HG03175 (cell line): ENCODE measurements around the gene CENPF.
"Not testable (repeated sequence)": the region's sequence is repeated elsewhere in the genome, so short reads cannot be mapped to it uniquely, and the experiment has no call there.

Experiments
- ATAC-seq: cut with Tn5 transposase; IDR thresholded peaks from one replicate; pipeline ENCODE4 v1.9.1; 2021; ENCODE audit warnings: mild to moderate bottlenecking, moderate library complexity; ENCODE audit not compliant: unreplicated experiment

The CENPF gene, protein sequence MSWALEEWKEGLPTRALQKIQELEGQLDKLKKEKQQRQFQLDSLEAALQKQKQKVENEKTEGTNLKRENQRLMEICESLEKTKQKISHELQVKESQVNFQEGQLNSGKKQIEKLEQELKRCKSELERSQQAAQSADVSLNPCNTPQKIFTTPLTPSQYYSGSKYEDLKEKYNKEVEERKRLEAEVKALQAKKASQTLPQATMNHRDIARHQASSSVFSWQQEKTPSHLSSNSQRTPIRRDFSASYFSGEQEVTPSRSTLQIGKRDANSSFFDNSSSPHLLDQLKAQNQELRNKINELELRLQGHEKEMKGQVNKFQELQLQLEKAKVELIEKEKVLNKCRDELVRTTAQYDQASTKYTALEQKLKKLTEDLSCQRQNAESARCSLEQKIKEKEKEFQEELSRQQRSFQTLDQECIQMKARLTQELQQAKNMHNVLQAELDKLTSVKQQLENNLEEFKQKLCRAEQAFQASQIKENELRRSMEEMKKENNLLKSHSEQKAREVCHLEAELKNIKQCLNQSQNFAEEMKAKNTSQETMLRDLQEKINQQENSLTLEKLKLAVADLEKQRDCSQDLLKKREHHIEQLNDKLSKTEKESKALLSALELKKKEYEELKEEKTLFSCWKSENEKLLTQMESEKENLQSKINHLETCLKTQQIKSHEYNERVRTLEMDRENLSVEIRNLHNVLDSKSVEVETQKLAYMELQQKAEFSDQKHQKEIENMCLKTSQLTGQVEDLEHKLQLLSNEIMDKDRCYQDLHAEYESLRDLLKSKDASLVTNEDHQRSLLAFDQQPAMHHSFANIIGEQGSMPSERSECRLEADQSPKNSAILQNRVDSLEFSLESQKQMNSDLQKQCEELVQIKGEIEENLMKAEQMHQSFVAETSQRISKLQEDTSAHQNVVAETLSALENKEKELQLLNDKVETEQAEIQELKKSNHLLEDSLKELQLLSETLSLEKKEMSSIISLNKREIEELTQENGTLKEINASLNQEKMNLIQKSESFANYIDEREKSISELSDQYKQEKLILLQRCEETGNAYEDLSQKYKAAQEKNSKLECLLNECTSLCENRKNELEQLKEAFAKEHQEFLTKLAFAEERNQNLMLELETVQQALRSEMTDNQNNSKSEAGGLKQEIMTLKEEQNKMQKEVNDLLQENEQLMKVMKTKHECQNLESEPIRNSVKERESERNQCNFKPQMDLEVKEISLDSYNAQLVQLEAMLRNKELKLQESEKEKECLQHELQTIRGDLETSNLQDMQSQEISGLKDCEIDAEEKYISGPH (N-terminal part only)

DNA sequence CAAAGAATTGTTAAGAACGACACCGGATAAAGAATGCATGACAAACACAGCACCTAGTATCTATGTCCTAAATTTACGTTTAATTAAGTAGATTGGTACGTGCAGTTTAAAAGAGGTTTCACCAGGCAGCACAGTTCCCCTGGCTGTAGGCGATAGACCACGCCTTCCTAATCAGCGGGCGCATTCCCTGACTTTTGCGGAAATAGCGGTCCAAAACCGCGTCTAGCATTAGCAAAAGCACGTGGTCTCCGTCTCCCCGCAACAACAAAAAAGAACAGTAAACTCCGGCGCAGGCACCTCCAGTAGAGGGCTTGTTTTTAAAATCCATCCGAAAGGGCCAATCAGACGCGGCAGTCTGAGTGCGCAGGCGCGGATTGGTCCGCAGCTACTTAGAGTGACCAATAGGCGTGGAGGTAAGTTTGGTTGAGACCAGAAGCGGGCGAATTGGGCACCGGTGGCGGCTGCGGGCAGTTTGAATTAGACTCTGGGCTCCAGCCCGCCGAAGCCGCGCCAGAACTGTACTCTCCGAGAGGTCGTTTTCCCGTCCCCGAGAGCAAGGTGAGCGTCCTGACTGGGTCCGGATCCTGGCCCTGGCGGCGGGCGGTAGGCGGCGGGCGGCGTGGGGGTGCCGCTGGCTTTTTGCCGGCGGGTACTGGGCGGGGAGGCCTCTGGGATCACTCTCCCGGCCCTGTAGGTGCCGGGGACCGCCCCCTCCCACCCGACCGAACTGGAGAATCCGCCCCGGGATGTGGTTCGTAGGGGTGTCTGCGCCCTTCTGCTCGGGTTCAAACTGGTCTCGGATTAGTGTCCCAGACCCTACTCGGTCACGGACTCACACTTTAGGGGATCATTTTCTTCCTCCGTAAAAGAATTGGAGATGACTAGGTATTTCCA, at the start of gene CENPF:
TSS of gene CENPF (plus strand) at position 432 of the 894 bp plus-strand sequence. CDS start 10,560 bp downstream, outside the sequence.
- ATAC-seq = peak; percentile 100

DNA sequence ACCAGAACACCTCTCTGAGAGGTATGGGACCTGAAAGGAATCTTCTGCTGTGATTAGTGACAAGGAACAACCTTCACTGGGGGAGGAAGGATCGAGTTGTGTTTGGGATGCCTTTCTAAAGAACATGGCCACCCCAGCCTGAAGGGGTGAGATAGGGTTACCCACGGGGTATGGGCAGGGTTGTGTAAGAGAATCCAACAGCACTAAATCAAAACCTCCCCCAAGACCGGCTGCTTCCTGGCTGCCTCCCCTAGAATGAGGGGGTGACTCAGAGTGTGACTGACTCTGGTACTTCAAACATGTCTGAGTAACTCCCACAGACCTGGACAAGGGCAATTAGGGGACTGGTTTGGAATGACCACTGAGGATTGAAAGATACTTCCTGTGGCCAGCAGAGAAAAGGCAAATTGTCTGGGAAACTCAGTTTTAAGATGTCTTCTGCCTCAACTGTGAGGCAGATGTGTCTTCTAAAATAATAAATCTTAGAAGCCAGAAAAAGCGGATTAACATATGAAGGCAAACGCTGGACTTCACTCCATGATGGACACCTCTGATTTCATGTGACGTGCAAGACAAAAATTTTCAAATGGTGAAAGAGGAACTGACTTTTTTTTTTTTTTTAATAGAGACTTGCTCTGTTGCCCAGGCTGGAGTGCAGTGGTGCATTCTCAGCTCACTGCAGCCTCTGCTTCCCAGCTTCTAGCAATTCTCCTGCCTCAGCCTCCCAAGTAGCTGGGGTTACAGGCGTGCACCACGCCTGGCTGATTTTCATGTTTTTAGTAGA, 44.9 kb upstream of the CENPF start:
- peak; percentile 61 for ATAC-seq

DNA sequence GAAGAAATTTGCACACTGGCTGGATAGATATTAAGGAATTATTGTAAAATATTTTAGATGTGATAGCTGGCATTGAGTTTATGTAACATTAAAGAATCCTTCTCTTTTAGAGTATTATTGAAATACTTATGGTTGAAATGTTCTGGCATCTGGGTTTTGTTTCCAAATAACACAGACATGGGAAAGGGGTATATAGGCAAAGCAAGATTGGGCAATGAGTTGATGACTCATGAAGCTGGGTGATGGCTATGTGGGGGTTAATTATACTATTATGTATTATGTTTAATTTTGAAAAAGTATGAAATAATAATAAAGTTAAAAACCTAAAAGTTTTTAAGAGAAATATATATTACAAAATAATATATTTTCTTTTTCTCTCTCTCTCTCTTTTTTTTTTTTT, 39.1 kb upstream of the CENPF start:
- no peak for ATAC-seq

DNA sequence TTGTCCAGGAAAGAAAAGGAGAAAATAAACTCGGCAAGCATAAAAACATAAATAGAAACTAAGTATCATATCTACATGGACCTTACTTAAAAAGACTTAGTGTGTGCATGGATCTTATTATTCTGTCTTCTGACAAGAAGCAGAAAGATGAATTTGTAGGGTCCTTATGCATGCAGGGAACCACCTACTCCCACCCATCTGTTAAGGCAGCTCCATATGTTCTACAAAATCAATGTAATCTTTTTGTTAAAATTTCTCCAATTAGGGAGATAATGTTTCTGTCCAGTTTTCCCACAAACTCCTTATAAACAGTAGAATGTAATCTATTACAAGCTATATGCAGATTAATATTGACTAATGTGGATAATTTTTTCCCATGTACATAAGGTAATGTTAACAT, 37.7 kb upstream of the CENPF start:
- ATAC-seq = no peak

DNA sequence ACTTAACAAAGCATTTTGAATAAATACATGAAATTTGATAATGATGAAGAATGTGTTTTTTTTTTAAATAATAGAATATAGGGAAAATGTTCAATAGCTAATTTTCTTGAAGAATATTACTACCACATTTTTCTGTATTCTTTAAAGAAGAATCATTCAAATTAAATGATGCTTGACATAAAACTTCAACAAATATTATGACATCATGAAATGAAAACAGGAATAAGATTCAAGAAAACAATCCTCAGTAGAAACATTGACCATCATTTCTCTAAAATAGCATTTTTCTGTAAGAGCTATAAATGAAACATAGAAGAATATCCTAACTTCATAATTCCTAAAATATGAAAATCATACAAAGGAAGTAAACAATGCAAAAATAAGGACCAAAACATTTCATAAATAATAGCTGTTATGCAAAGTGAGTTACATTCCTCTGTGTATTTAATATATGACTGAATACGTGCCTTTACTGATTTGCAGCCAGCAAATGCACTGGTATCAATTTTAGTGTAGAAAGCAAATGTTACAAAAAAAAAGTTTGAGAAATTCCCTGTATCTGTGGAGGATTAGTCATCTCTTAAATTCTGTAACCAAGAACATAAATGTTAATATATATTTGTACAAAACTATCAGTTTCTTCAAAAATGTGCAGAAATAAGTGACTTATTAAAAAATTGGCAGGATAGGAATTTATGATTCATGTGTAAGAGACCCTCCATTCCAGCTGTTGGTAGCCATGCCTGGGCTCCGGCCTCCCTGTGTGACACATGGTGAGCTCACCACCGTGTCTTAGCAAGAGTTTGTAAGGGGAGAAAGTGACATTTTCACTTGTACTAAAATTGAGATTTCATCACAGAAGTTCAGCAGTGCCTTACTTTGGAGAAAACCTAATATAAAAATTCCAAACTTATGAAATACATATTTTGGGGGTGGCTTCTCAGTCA, 36.6 kb upstream of the CENPF start:
- ATAC-seq = no peak

DNA sequence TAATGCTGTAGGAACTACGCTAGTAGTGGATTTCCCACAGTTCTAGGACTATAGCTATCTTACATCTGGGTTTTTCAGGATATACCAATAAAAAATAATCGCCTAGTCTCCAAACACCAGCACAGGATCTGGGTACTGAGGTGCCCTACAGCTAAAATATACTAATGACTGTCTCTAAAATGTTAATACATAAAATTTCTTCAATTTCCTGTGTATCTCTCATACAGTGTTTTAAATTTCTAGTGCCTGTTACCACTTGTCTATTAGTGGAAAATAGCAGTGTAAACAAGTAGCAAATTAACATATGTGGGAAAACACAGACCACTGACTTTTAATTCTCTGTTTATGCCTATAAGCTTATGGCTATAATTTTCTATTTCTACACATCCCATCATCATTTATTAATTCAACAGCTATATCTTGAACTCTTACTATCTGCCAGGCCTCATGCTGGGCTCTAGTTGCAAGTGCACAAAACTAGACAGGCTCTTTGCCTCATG, 35.5 kb upstream of the CENPF start:
- ATAC-seq = no peak

DNA sequence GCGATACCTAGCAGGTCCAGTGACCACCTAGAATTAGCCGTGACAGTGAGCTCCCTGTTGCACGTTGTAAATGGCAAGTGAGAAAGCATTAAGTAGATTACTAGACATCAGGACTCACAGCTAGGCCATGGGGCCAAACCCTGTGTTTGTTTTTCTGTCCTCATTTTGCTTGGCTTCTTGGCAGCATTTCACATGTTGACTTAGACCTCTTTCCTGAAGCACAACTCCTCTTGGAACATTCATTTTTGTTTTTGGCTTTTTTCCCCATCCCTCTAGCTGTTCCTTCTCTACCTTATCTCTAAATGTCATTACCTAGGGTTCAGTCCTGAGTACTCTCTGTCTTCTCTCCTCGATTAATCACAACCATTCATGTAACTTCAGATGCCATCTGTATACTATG, 34.7 kb upstream of the CENPF start:
- no peak for ATAC-seq

DNA sequence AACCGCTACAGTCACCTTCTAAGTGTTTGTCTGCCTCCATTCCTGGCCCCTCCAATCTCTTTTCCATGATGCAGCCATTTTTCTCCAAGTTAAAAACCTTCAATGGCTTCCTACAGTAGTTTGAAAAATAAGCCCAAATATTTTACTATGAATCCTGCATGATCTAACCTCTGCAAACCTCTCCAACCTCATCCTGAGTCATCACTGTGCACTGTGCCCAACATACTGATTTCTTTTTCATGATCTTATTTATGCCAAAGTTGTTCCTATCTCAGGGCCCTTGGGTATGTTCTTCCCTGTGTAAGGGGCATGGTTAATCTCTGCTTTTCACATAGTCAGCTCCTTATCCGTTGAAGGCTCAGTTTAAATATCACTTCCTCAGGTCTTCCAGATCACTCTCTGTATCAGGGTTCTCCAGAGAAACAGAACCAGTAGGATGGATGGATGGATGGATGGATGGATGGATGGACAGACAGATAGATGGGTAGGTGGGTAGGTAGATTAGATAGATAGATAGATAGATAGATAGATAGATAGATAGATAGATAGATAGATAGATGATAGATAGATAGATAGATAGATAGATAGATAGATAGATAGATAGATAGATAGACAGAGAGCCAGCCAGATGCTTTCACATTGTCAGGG, 33.5 kb upstream of the CENPF start:
- ATAC-seq = no peak

DNA sequence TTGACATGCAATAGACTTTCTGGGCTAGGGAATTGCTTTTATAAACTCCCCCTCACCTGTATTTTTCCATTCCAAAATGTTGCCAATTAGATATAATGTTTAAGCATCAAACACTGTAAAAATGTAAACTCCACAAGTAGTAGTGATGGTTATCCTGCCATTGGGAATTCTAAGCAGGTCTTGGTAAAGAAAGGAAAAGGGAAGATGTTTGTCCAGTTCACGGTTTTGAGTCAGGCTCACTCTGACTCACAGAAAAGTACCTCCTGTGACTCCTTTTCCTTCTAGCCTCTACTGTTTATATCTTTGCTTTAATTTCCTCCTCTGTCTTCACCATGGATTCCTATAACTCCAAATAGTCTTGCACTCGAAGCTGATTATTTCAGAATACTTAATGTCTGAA, 32.6 kb upstream of the CENPF start:
- no peak for ATAC-seq

DNA sequence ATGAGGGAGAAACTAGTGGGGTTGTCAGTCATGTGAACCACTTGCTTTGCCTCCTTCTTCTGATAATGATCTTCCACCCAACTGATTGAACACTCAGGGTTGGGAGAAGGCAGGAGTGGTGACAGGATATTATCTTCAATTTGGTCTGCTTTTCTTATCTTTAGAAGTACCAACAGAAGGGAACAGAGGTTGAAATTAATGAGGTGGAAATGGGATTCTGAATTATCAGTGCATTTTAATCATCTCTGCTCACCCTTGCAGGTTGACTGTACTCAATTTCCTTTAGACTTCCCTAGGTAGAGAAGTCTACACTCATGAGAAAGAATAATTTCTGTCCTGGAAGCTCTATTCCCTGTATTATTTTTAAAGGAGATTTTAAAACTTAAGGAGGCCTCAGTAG, 31.7 kb upstream of the CENPF start:
- no peak for ATAC-seq

DNA sequence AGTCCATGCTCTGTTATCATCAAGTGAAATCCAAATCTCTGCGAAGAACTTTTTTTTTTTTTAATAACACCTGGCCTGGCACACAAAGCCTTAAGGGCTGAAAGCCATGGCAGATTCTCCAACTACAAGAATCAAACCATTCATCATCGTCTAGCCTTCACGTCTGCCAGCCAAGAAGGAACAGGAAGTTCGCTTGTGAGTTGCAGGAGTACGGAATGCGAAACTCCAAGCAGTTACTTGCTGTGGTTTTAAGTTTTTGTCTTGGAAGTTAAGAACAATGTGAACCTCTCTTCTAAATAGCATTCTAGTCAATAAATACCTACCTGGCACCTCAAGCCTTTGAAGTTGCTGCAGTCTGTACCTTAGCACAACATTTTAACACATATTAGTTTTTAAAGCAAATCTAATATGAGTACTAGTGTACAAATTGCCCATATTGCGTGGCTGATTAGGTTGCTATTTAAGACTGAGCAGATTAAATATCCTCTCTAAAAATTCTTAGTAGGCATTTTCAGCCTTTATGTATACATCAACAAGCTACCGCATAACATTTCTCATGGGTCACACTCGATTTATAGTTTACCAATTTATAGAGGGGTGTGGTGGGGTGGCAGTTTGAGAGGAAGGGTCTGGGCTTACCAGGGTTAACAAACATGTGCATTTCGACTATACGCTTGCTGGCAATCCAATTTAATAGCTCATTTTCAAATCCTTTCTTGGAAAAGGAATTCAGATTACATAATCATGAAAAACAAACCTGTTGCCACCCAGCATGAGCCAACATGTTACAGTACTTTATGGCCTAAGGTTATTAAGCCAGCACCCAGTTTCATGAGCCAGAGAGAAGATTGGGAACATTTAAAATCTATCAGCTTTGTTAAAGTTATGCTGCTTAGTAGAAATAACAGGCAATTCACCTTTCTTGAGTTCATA, 29.3 kb upstream of the CENPF start:
- no peak for ATAC-seq

DNA sequence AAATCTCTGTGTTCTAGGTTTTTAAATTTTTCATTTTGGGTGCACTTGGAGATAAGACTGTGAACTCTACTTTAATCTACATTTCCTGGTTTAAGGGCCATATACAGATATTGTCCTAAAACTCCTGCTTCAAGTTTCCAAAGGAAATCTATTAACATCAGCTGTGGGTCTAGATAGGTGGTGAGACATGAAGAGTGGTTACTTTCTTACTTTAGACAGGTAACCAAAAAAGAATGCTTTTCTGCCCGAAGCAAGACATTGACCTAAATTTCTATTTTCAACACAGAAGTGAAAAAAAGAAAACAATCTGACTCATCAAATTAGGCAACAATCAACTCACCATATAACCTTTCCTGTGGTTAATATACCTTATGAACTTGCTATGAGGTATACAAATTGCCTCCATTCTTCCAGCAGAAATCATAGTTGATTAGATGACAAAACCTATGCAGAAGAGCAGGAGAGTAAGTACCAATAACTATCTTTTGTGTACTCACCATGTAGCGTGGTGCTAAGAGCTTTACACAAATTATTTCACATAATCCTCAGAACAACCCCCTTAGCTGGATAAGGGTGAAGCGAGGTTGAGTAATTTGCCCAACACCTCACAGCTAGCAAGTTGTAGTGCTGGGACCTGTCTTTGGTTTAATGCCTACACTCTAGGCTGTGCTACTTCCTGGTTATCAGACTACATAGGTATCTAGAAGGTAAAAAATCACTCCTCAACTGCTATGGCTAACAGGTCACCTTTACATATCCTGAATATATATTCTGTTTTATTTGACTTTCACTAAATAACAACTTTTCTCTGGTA, 28.2 kb upstream of the CENPF start:
- ATAC-seq = no peak

DNA sequence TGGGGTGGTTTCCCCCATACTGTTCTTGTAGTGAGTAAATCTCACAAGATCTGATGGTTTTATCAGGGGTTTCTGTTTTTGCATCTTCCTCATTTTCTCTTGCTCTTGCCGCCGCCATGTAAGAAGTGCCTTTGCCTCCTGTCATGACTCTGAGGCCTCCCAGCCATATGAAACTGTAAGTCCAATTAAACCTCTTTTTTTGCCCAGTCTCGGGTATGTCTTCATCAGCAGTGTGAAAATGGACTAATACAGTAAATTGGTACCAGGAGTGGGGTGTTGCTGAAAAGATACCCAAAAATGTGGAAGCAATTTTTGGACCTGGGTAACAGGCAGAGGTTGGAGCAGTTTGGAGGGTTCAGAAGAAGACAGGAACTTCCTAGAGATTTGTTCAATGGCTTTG, 26.9 kb upstream of the CENPF start:
- ATAC-seq = not testable (repeated sequence)

DNA sequence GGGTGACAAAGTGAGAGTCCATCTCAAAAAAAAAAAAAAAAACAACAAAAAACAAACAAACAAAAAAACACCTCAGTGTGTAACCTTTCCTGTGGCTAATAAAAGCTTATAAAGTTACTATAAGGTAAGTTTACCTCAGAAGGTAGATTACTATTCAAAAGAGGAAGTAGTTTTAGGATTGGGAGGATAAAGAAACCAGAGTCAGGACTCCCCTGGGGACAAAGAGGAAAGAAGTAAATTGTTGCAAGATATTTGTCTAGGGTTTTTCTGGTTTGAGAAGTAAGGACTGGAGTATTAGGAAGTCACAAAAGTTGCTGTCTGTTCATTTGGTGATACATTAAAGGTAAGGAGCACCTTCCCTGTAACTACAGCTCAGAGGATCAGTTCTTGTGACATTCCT, 23.8 kb upstream of the CENPF start:
- ATAC-seq = no peak

DNA sequence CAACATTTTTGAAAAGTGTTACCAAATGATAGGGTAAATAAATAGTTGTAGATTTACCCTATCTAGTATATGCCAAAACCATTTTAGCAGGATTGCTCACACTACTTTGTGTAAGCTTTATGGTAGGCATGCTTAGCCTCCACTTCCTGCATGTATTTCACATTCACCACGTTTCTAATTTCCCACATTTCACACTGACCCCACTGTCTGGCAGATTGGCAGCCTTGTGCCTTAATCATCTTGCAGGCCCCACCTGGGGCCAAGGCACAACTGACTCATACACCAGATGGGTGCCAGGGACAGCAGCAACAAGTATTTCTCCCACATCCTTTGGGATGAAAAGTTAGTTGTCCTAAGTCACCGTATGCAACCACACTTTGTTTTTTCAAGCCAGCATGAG, 21.2 kb upstream of the CENPF start:
- ATAC-seq = no peak
